Fibroblast of lung (primary cell): ENCODE measurements around the gene BLVRB. TPM values are rescaled to one million over a fixed set of nuclear protein-coding genes. Genes with fewer than 3 reads are reported as not detected.

Experiments used
- DNase-seq, 2 donors: peaks; one replicate each; pipeline versions ENCODE4 v3.0.0 to v3.0.0-alpha.2; 2010; ENCODE audit warnings: low read depth in 2 of 2
- H2AFZ ChIP-seq: 2 replicates; pipeline ENCODE4 v1.5.1; 2012; ENCODE audit warnings: low read length, control low read depth, inconsistent platforms
- H3K27ac ChIP-seq: 2 replicates; pipeline ENCODE4 v1.5.1; 2011; ENCODE audit warnings: low read length, control low read depth; ENCODE audit not compliant: insufficient read depth
- H3K27me3 ChIP-seq: 2 replicates; pipeline ENCODE4 v1.5.1; 2011; ENCODE audit warnings: mild to moderate bottlenecking, low read length; ENCODE audit not compliant: control insufficient read depth, insufficient read depth
- H3K36me3 ChIP-seq: 2 replicates; pipeline ENCODE4 v1.5.1; 2011; ENCODE audit warnings: low read length; ENCODE audit not compliant: control insufficient read depth, insufficient read depth
- H3K4me1 ChIP-seq: 2 replicates; pipeline ENCODE4 v1.5.1; 2011; ENCODE audit warnings: low read length; ENCODE audit not compliant: control insufficient read depth, insufficient read depth; ENCODE audit errors: extremely low read depth
- H3K4me2 ChIP-seq: 2 replicates; pipeline ENCODE4 v1.5.1; 2011; ENCODE audit warnings: low read length, control low read depth; ENCODE audit not compliant: insufficient read depth; ENCODE audit errors: extremely low read depth
- H3K4me3 ChIP-seq, 4 experiments: fragments of 200-600 bp in 1 of 4; sonication (generic) in 1 of 4; replicated peaks in 1 of 4; 2 replicates each; pipeline ENCODE4 v1.5.1; 2011 to 2016; ENCODE audit warnings: low read length in 4 of 4, low read depth in 3 of 4, mild to moderate bottlenecking in 3 of 4, control low read depth in 2 of 4, inconsistent platforms in 1 of 4, mixed read lengths in 1 of 4; ENCODE audit not compliant: insufficient read depth in 1 of 4; ENCODE audit errors: control extremely low read depth in 1 of 4
- H3K79me2 ChIP-seq: 2 replicates; pipeline ENCODE4 v1.5.1; 2012; ENCODE audit warnings: mild to moderate bottlenecking, low read length, inconsistent platforms; ENCODE audit not compliant: control insufficient read depth, insufficient read depth
- H3K9ac ChIP-seq: 2 replicates; pipeline ENCODE4 v1.5.1; 2011; ENCODE audit warnings: mild to moderate bottlenecking, low read length, control low read depth; ENCODE audit not compliant: insufficient read depth
- H3K9me3 ChIP-seq: 2 replicates; pipeline ENCODE4 v1.5.1; 2012; ENCODE audit warnings: low read depth, low read length; ENCODE audit not compliant: control insufficient read depth, insufficient read depth
- H4K20me1 ChIP-seq: 2 replicates; pipeline ENCODE4 v1.5.1; 2011; ENCODE audit warnings: low read length; ENCODE audit not compliant: control insufficient read depth, insufficient read depth; ENCODE audit errors: extremely low read depth
- CTCF ChIP-seq, 2 donors: IDR thresholded peaks in 1 of 2; conservative IDR thresholded peaks in 1 of 2; 1 replicate in 1 of 2; 2 replicates in 1 of 2; pipeline ENCODE4 v1.5.1; 2011 to 2012; ENCODE audit warnings: low read length in 2 of 2, control low read depth in 1 of 2, inconsistent platforms in 1 of 2, low read depth in 1 of 2, mild to moderate bottlenecking in 1 of 2
- EZH2 ChIP-seq: IDR thresholded peaks from 2 replicates; pipeline ENCODE4 v1.5.1; 2012; ENCODE audit warnings: low read length, control low read depth, mild to moderate bottlenecking; ENCODE audit errors: missing control alignments
- polyA plus RNA-seq, 2 donors: library from polyadenylated mRNA; depleted of rRNA in 1 of 2; stranded (reverse) in 1 of 2; unstranded in 1 of 2; fragments of >200 nt; gene quantifications; 2 replicates each; pipeline ENCODE4 v1.2.1, GENCODE V29; 2011 to 2012; ENCODE audit warnings: missing spikeins in 1 of 2
- total RNA-seq: library from RNA; depleted of rRNA; stranded (reverse); fragments of >200 nt; gene quantifications from 2 replicates; pipeline ENCODE4 v1.2.1, GENCODE V29; 2014

The BLVRB gene
- total and polyA plus RNA-seq, 2 donors (not counting 1 experiment from before 2014, with no cell fraction given), result 40.0 to 105 TPM

- Histone ChIP-seq H4K20me1 (no peaks in the 10 kb centered on the region), H3K27ac (no peak within 1 kb of the TSS), H3K27me3 (no peaks in the 10 kb centered on the region), H3K9ac (no peak within 1 kb of the TSS), H2AFZ (peak within 1 kb of the TSS; percentile 3), H3K9me3 (no peaks in the 10 kb centered on the region), H3K4me3 (peak within 1 kb of the TSS in 3 of 4 experiments; percentile 28 to 50 (median 30)), H3K79me2 (no peaks in the 10 kb centered on the region), H3K36me3 (no peaks in the 10 kb centered on the region), H3K4me2 (peak within 1 kb of the TSS; percentile 87), H3K4me1 (peaks cover 12% of the 10 kb centered on the region)
- DNase-seq, result no peak
- no peak for TF ChIP-seq EZH2
- no peak for TF ChIP-seq CTCF (conservative IDR thresholded peaks at IDR 0.05 in 1 of 2, IDR thresholded peaks at IDR 0.05 in 1 of 2; ENCODE audit: low read depth in 1 of 2, low read length in 2 of 2)
Measured at GRCh38 chr19:40466985-40467734, 1.6 kb upstream of the BLVRB start, which contains the start of gene SPTBN4. TSS of gene SPTBN4 (plus strand) at chr19:40467001. CDS start at chr19:40472622, 5,621 bp downstream.

- Histone ChIP-seq H3K9ac (no peak overlapping the region), H3K4me1 (peaks cover 12% of the 10 kb centered on the region), H3K27ac (no peak overlapping the region), H3K4me2 (peak overlapping the region; percentile 87), H3K36me3 (no peaks in the 10 kb centered on the region), H4K20me1 (no peaks in the 10 kb centered on the region), H3K79me2 (no peaks in the 10 kb centered on the region), H3K27me3 (no peaks in the 10 kb centered on the region), H3K9me3 (no peaks in the 10 kb centered on the region), H2AFZ (peak overlapping the region; percentile 3), H3K4me3 (peak overlapping the region in 3 of 4 experiments; percentile 28 to 50 (median 30))
- no peak for TF ChIP-seq CTCF (conservative IDR thresholded peaks at IDR 0.05 in 1 of 2, IDR thresholded peaks at IDR 0.05 in 1 of 2; ENCODE audit: low read depth in 1 of 2, low read length in 2 of 2)
- TF ChIP-seq EZH2, result peak; percentile 87
- no peak for DNase-seq
Measured at GRCh38 chr19:40466219-40466984, 857 bp upstream of the BLVRB start.

DNA sequence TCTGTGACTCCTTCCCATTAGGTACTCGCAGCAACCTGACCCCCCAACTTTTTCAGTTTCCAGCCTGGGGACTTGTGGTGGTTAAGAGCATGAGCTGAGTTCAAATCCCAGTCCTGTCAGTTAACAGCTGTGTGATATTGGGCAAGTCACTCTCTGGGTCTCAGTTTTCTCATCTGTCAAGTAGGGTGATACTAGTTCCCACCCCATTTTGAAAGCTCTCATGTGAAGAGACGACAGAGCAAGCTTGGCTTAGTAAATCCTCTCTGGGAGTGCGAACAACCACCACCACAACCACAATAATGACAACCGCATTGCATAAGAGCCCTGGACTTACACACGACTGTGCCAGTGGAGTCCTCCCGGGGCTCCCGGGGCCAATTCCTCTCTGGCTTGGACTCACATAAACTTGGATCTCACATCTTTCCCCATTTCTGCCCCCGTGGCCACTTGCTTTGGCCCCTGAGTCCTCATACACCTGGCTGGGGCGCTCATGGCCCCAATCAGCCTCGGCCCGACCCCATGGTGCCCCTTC, 454 bp downstream of the BLVRB start:
- H3K4me2 ChIP-seq, result peak overlapping the region; percentile 92
- no peaks in the 10 kb centered on the region for H3K9me3 ChIP-seq
- H3K36me3 ChIP-seq, result no peaks in the 10 kb centered on the region
- peak overlapping the region; percentile 83 for H3K27ac ChIP-seq
- peak overlapping the region; percentile 85 for H3K9ac ChIP-seq
- TF ChIP-seq EZH2 (no peak), CTCF (conservative IDR thresholded peaks at IDR 0.05 in 1 of 2, IDR thresholded peaks at IDR 0.05 in 1 of 2; ENCODE audit: low read depth in 1 of 2, low read length in 2 of 2) (no peak)
- H3K79me2 ChIP-seq, result no peaks in the 10 kb centered on the region
- H3K4me3 ChIP-seq, result peak overlapping the region; percentile 76 to 87 (median 80)
- peak; percentile 71 to 83 for DNase-seq
- H2AFZ ChIP-seq, result peak overlapping the region; percentile 84
- no peaks in the 10 kb centered on the region for H3K27me3 ChIP-seq
- no peaks in the 10 kb centered on the region for H4K20me1 ChIP-seq
- peaks cover 12% of the 10 kb centered on the region for H3K4me1 ChIP-seq
